ENCODE measurements around the gene KRIT1. TPM values are rescaled to one million over a fixed set of nuclear protein-coding genes. Genes with fewer than 3 reads are reported as not detected.
A peak's percentile ranks its signal among the peaks of the same experiment; 100 is the strongest.
"Not testable (repeated sequence)": the region's sequence is repeated elsewhere in the genome, so short reads cannot be mapped to it uniquely, and the experiment has no call there.

Gene KRIT1
- total RNA-seq, 1 donor from 2014 or later = 38.3 TPM

GRCh38 chr7:92259062-92259461 is 13.3 kb upstream of the KRIT1 start:
- TF ChIP-seq CTCF (IDR thresholded peaks at IDR 0.05) = no peak
- no peak overlapping the region for H3K27ac Mint-ChIP-seq (ENCODE audit: unreplicated experiment)
- no peaks in the 10 kb centered on the region for H3K27me3 Mint-ChIP-seq (ENCODE audit: unreplicated experiment)
- H3K4me1 Mint-ChIP-seq (ENCODE audit: unreplicated experiment) = peaks cover 25% of the 10 kb centered on the region
- H3K36me3 Mint-ChIP-seq (ENCODE audit: unreplicated experiment) = peaks cover 9% of the 10 kb centered on the region
- no peak overlapping the region for H3K4me3 Mint-ChIP-seq (ENCODE audit: unreplicated experiment)
- no peak for DNase-seq (ENCODE audit: extremely low spot score, unreplicated experiment)
- H3K9me3 Mint-ChIP-seq (ENCODE audit: unreplicated experiment) = peaks cover 9% of the 10 kb centered on the region

GRCh38 chr7:92255308-92255707 is 9.6 kb upstream of the KRIT1 start:
- Mint-ChIP-seq H3K27ac (ENCODE audit: unreplicated experiment) (peak overlapping the region; percentile 61), H3K4me1 (ENCODE audit: unreplicated experiment) (peaks cover 34% of the 10 kb centered on the region), H3K27me3 (ENCODE audit: unreplicated experiment) (no peaks in the 10 kb centered on the region), H3K9me3 (ENCODE audit: unreplicated experiment) (peaks cover 4% of the 10 kb centered on the region), H3K36me3 (ENCODE audit: unreplicated experiment) (peaks cover 4% of the 10 kb centered on the region), H3K4me3 (ENCODE audit: unreplicated experiment) (no peak overlapping the region)
- no peak for TF ChIP-seq CTCF (IDR thresholded peaks at IDR 0.05)
- DNase-seq (ENCODE audit: extremely low spot score, unreplicated experiment) = no peak

- not testable (repeated sequence) for H3K4me3 Mint-ChIP-seq (ENCODE audit: unreplicated experiment); H3K27me3 Mint-ChIP-seq (ENCODE audit: unreplicated experiment); H3K36me3 Mint-ChIP-seq (ENCODE audit: unreplicated experiment); DNase-seq (ENCODE audit: extremely low spot score, unreplicated experiment); H3K9me3 Mint-ChIP-seq (ENCODE audit: unreplicated experiment)
- H3K27ac Mint-ChIP-seq (ENCODE audit: unreplicated experiment) = peak overlapping the region; percentile 61
- H3K4me1 Mint-ChIP-seq (ENCODE audit: unreplicated experiment) = peaks cover 30% of the 10 kb centered on the region
Measured at GRCh38 chr7:92254800-92255199, 9.1 kb upstream of the KRIT1 start.

- peaks cover 4% of the 10 kb centered on the region for H3K9me3 Mint-ChIP-seq (ENCODE audit: unreplicated experiment)
- H3K27me3 Mint-ChIP-seq (ENCODE audit: unreplicated experiment) = no peaks in the 10 kb centered on the region
- DNase-seq (ENCODE audit: extremely low spot score, unreplicated experiment) = no peak
- no peak for TF ChIP-seq CTCF (IDR thresholded peaks at IDR 0.05)
- H3K36me3 Mint-ChIP-seq (ENCODE audit: unreplicated experiment) = peaks cover 4% of the 10 kb centered on the region
- H3K4me1 Mint-ChIP-seq (ENCODE audit: unreplicated experiment) = peaks cover 30% of the 10 kb centered on the region
- H3K27ac Mint-ChIP-seq (ENCODE audit: unreplicated experiment) = no peak overlapping the region
- no peak overlapping the region for H3K4me3 Mint-ChIP-seq (ENCODE audit: unreplicated experiment)
Measured at GRCh38 chr7:92253251-92253650, 7.5 kb upstream of the KRIT1 start.

GRCh38 chr7:92251181-92251580 is 5.5 kb upstream of the KRIT1 start:
- peaks cover 4% of the 10 kb centered on the region for H3K36me3 Mint-ChIP-seq (ENCODE audit: unreplicated experiment)
- H3K4me3 Mint-ChIP-seq (ENCODE audit: unreplicated experiment) = no peak overlapping the region
- peaks cover 45% of the 10 kb centered on the region for H3K4me1 Mint-ChIP-seq (ENCODE audit: unreplicated experiment)
- H3K9me3 Mint-ChIP-seq (ENCODE audit: unreplicated experiment) = peaks cover 4% of the 10 kb centered on the region
- H3K27ac Mint-ChIP-seq (ENCODE audit: unreplicated experiment) = peak overlapping the region; percentile 7
- no peak for DNase-seq (ENCODE audit: extremely low spot score, unreplicated experiment)
- TF ChIP-seq CTCF (IDR thresholded peaks at IDR 0.05) = no peak
- H3K27me3 Mint-ChIP-seq (ENCODE audit: unreplicated experiment) = no peaks in the 10 kb centered on the region

- peaks cover 4% of the 10 kb centered on the region for H3K9me3 Mint-ChIP-seq (ENCODE audit: unreplicated experiment)
Measured at GRCh38 chr7:92250603-92251002, 4.9 kb upstream of the KRIT1 start.

More at GRCh38 chr7:92250603-92251002, 4.9 kb upstream of the KRIT1 start:
- no peak overlapping the region for H3K27ac Mint-ChIP-seq (ENCODE audit: unreplicated experiment)
- no peaks in the 10 kb centered on the region for H3K27me3 Mint-ChIP-seq (ENCODE audit: unreplicated experiment)
- DNase-seq (ENCODE audit: extremely low spot score, unreplicated experiment) = no peak
- no peak overlapping the region for H3K4me3 Mint-ChIP-seq (ENCODE audit: unreplicated experiment)
- TF ChIP-seq CTCF (IDR thresholded peaks at IDR 0.05) = no peak
- H3K36me3 Mint-ChIP-seq (ENCODE audit: unreplicated experiment) = peaks cover 4% of the 10 kb centered on the region
- peaks cover 41% of the 10 kb centered on the region for H3K4me1 Mint-ChIP-seq (ENCODE audit: unreplicated experiment)
